ENCODE results near the gene GLB1L. TPM values are rescaled to one million over a fixed set of nuclear protein-coding genes. Genes with fewer than 3 reads are reported as not detected.

Gene GLB1L
- total RNA-seq, 4 donors from 2014 or later: 1.6 to 7.7 (median 3.9) TPM

DNA sequence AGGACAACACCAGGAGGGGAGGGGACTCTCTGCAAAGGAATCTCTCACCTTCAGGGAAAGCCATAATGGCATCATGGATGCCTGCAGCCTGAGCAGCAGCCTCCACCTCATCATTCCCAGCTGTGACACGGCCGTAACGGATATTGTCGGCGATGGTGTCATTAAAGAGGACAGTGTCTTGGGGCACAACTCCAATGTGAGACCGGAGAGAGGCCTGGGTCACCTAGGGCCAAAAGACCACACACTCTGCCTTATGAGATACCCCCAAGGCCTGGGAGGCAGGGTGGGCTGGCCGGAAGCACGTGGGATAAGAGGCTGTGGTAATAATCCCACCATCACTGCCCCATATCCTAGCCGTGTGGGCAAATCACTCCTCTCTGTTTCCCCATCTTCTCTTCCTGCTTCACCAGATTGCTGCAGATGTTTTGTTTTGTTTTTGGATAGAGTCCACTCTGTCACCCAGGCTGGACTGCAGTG lies 34.3 kb downstream of the GLB1L start:
- WGBS, 2 donors: 86 to 94% methylated on average over 9 of the region's 9 CpGs
- no peak overlapping the region for H3K4me3 ChIP-seq (ENCODE audit: low read depth, poor library complexity, severe bottlenecking)
- intact Hi-C loops (cut with DNase I; ENCODE audit: low total_unique reads): no loop called here
- DNase-seq (ENCODE audit: low spot score in 2 of 2): peak in 1 of 2 donors; percentile 72
- TF ChIP-seq, protein P1, sequence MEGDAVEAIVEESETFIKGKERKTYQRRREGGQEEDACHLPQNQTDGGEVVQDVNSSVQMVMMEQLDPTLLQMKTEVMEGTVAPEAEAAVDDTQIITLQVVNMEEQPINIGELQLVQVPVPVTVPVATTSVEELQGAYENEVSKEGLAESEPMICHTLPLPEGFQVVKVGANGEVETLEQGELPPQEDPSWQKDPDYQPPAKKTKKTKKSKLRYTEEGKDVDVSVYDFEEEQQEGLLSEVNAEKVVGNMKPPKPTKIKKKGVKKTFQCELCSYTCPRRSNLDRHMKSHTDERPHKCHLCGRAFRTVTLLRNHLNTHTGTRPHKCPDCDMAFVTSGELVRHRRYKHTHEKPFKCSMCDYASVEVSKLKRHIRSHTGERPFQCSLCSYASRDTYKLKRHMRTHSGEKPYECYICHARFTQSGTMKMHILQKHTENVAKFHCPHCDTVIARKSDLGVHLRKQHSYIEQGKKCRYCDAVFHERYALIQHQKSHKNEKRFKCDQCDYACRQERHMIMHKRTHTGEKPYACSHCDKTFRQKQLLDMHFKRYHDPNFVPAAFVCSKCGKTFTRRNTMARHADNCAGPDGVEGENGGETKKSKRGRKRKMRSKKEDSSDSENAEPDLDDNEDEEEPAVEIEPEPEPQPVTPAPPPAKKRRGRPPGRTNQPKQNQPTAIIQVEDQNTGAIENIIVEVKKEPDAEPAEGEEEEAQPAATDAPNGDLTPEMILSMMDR (IDR thresholded peaks at IDR 0.05): no peak
- no peak for TF ChIP-seq POLR2A (IDR thresholded peaks at IDR 0.05)

DNA sequence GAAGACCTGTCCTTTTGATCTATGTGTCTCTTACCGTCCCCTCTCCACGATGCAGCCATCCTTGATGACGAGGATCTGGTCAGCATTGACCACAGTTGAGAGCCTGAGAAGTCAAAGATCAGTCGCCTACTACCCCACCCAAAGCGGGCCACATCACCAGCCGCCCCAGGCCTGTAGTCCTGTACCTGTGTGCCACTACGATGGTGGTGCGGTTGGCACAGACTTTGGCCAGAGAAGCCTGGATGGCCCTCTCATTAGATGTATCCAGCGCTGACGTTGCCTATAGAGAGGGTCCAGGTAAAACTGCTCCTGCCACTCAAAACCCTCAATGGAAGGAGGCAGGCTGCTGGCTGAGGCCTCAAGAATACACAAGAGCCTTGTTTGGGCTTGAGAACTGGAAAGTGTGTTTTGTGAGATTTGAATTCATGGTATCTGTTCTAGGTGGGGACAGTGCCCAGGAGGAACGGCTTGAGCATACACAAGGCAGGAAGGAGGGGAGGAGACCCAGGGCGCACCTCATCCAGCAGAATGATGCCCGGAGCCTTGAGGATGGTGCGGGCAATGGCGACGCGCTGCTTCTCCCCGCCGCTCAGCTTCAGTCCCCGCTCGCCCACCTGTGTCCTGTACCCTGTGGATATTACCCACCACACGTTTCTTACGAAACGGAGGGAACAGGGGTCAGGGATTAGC lies 34.9 kb downstream of the GLB1L start:
- peak in 1 of 2 donors; percentile 75 for DNase-seq (ENCODE audit: low spot score in 2 of 2)
- TF ChIP-seq POLR2A (IDR thresholded peaks at IDR 0.05): no peak
- TF ChIP-seq, protein P1 (IDR thresholded peaks at IDR 0.05): no peak
- no peak overlapping the region for H3K4me3 ChIP-seq (ENCODE audit: low read depth, poor library complexity, severe bottlenecking)
- 93 to 97% methylated on average over 21 to 23 of the region's 24 CpGs for WGBS, 2 donors
- intact Hi-C loops (cut with DNase I; ENCODE audit: low total_unique reads): no loop called here

DNA sequence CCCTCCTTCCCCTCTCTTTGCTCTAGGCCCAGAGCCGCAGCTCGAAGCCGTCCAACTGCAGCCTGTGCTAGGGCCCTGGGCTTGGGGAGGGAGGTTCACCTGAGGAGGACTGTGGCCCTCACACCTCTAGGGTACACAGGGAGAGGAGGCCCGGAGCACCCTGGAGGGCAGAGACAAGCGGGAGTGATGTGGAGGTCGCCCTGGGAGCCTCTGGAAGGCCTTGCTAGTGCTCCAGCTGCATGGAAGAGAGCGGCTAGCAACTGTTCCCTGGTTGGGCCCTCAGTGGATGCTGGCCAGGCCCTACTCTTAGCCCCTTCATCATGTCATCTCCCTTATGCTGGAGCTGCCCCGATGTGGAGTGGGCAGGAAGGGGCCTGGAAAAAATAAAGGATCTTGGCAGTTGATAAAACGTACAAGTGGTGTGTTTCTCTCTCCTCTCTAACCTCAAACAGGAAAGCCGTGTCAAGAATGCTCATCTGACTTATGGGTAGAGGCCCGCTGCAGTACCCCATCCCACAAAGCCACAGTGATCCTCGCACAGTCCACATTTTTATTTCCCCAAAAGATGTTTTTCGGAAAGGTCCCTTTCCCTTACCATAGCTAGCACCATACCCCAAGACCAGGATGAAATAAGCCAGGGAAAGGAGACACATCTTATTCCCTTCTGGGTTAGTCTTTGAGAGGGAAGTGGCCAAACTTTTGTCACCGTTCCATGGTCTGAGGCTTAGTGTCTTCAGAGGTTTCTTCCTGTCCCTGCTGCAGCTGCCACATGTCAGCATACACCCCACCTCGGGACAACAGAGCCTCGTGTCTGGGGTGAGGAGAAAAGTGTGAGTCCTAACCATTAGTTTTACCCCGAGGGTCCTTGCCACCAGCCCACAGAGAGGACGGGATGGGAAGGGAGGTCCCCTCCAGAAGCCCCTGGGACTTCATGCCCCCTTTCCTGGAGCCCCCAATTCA lies 35.7 kb downstream of the GLB1L start:
- intact Hi-C loops (cut with DNase I; ENCODE audit: low total_unique reads): no loop called here
- 73 to 78% methylated on average over 16 to 18 of the region's 18 CpGs for WGBS, 2 donors
- peak in 1 of 2 donors; percentile 77 for DNase-seq (ENCODE audit: low spot score in 2 of 2)
- TF ChIP-seq, protein P1 (IDR thresholded peaks at IDR 0.05): no peak
- TF ChIP-seq POLR2A (IDR thresholded peaks at IDR 0.05): no peak
- no peak overlapping the region for H3K4me3 ChIP-seq (ENCODE audit: low read depth, poor library complexity, severe bottlenecking)

DNA sequence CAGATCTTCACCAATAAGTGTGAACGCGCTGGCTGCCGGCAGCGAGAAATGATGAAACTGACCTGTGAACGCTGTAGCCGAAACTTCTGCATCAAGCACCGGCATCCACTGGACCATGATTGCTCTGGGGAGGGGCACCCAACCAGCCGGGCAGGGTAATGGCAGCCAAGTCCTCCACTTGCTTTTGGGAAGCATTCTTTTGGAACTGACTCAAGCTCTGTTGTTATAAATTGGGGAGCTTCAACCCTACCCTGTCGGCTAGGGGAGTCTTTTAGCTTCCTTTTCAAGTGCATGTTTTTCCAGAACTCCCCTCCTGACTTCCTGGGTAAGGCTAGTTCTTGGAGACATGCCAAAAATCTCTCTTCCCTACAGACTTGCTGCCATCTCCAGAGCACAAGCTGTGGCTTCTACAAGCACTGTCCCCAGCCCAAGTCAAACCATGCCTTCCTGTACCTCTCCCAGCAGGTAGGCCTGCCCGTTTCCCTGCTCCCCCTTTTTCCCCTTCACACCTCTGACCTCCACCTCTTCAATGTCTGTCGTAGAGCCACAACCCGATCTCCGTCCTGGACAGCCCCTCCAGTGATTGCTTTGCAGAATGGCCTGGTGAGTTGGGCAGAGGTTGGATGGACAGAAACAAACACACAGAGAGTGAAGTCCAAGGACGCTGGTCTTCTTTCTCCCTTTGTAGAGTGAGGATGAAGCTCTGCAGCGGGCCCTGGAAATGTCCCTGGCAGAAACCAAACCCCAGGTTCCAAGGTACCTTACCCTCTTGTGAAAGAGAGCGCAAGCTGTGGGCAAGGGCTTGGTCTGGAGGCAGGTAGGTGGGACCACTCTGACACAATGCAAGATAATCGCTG lies 37.1 kb downstream of the GLB1L start:
- no peak overlapping the region for H3K4me3 ChIP-seq (ENCODE audit: low read depth, poor library complexity, severe bottlenecking)
- DNase-seq (ENCODE audit: low spot score in 2 of 2): peak in 1 of 2 donors; percentile 85
- intact Hi-C loops (cut with DNase I; ENCODE audit: low total_unique reads): no loop called here
- TF ChIP-seq, protein P1 (IDR thresholded peaks at IDR 0.05): no peak
- no peak for TF ChIP-seq POLR2A (IDR thresholded peaks at IDR 0.05)
- whole genome bisulfite sequencing, 2 donors: 70 to 74% methylated on average over 17 of the region's 17 CpGs

DNA sequence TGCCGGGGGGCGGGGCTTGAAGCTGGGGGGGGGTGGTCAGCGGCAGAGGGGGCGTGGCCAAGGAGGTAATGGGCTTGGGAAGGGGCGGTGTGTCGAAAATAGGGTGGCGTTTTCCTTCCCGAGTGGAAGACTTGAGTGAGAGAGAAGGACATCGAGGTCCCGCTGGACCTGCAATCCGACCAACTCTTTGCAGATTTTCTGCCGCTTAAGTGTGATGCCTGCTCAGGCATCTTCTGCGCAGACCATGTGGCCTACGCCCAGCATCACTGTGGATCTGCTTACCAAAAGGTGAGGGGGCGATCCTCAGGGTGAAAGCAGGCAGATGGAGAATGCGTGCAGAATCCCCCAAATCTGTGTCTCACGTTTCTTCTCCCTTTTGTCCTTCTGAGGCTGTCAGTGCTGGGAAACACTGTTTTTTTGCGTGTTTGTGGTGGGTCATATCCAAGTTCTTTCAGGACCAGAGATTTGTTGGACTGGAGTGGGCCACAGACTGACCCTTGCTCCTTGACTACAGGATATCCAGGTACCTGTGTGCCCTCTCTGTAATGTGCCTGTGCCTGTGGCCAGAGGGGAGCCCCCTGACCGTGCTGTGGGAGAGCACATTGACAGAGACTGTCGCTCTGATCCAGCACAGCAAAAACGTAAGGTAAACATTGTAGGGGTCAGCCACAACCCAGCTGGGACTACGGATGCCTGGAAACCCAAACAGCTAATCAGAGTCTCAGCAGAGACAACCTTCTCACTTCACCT lies 37.9 kb downstream of the GLB1L start:
- intact Hi-C loops (cut with DNase I; ENCODE audit: low total_unique reads): no loop called here
- peak overlapping the region; percentile 50 for H3K4me3 ChIP-seq (ENCODE audit: low read depth, poor library complexity, severe bottlenecking)
- 16 to 21% methylated on average over 22 of the region's 22 CpGs for WGBS, 2 donors
- TF ChIP-seq, protein P1 (IDR thresholded peaks at IDR 0.05): no peak
- no peak for TF ChIP-seq POLR2A (IDR thresholded peaks at IDR 0.05)
- no peak for DNase-seq (ENCODE audit: low spot score in 2 of 2)

Data from lower leg skin (tissue), 4 donors.